NOMO-1 treated with DMSO at 0.1 percent for 48 hours (cell line): ENCODE data around the gene ABCA2.
"Not testable (repeated sequence)": the region's sequence is repeated elsewhere in the genome, so short reads cannot be mapped to it uniquely, and the experiment has no call there.

Source experiments
- DNase-seq: peaks from one replicate; lab custom pipeline; 2025; ENCODE audit not compliant: unreplicated experiment; lab: John Stamatoyannopoulos, UW

The ABCA2 gene

DNA sequence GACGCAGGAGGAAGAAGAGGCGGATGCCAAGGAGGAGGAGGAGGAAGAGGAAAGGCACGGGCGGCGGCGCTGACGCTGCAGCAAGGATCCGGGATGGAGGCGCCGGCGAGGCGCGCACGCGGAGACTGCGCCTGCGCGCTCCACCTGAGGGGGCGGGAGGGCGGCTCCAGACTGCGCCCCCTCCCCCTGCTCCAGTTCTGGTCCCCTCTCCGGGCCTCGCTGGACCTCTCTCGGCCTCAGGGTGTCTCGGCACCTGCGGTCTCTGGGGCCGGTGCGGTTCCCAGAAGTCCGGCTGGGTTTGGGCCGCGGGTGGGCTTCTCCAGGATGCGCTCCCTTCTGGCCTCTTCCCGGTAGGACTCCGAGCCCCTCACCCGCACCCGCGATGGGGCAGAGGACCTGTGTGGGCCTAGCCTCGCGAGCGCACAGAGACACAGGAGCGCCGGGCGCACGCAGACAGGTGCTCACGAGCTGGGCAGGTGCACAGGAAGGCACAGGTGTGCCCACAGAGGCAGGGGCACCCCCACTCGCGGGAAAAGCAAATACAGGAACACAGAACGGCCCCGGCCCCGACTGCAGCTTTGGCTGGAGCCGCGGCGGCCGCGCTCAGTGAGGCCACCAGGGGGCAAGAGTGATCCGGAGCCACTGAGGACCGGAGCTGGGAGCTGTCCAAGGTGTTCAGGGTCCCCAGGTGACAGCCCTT lies 18.2 kb upstream of the ABCA2 start, which contains the start of gene NPDC1:
NPDC1 (minus strand) TSS at position 90 of the 700 bp plus-strand sequence. CDS start 188 bp downstream, outside the sequence.
- peak; percentile 73 for DNase-seq

DNA sequence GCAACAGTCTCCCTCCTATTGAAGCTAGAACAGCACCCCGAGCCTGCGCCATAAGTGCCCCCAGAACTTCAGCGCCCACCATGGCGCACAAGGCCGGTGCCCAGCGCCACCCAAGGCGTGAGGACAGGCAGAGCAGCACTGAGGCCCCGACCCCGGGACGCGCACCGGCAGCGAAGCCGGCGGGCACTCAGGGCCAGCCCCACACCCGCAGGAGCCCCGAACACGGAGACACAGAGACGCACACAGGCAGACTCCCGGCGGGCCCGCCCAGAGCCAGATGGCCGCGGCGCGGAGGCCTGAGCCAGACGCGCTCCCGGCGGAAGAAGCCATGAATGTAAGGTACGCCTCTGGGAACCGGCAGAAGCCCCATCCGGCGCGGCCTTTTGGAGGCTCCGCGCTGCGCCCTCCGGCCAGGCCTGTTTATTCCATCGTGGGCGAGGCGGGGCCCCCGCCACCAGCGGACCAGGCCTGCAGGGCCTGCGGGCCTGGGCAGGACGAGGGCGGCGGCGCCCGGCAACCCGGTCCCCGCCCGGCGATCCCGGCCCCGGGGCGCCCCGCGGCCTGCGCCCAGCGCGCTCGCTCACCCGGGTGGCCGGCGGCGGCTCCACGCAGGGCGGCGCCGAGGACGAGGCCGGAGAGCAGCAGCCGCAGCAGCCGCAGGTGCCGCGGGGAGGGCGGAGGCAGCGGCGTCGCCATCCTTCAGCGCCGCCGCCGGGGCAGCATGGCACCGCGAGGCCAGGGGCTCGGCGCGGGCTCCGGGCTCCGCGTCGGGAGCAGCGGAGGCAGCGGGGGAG lies 17.5 kb upstream of the ABCA2 start:
- DNase-seq, result no peak

DNA sequence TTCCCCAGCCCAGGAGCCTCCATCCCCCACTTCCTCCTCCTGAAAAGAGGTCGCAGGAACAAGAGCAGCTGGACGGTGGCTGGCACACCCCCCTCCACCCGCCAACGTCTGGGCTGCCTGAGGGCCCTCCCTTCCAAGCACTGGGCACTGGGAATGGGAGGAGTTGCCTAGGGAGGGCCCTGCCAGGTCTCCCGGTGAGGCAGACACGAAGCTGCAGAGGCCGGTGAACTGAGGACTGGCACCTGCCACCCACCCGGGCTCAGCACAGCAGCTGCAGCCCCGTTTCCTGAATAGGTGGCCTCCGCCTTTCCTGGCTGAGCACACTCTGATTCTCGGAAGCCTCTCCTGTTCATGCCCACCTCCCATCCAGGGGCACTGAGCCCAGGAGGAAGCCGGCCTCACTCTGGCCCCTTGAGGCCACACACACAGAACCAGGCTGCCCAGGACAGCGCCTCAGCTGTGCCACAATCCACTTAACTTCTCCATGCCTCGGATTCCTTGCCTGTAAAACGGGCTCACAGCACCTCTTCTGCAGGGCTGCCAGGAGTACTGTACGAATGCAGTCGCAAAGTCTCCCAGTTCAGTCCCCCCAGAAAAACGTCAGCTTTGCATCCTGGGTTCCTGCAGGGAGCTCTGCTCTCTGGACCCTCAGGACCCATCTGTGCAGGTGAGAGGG lies 16.6 kb upstream of the ABCA2 start:
- no peak for DNase-seq

DNA sequence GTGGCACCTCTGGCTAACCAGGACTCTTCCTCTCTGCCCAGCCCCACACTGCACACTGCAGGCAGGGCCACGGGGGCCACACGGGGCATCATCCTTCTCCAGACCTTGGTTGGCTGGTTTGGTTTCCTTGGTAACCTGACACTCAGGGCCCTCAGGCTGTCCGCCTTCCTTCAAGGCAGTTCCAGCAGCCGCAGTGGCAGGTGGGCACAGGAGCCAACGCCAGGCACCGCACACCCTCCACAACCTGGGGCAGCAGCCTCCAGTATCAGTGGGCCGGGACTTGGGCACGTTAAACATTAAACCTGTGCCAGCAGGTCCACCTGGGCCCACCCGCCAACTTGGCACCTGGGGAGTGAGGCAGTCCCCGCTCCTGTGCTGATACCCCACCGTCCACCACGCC lies 16.0 kb upstream of the ABCA2 start:
- DNase-seq, result no peak

DNA sequence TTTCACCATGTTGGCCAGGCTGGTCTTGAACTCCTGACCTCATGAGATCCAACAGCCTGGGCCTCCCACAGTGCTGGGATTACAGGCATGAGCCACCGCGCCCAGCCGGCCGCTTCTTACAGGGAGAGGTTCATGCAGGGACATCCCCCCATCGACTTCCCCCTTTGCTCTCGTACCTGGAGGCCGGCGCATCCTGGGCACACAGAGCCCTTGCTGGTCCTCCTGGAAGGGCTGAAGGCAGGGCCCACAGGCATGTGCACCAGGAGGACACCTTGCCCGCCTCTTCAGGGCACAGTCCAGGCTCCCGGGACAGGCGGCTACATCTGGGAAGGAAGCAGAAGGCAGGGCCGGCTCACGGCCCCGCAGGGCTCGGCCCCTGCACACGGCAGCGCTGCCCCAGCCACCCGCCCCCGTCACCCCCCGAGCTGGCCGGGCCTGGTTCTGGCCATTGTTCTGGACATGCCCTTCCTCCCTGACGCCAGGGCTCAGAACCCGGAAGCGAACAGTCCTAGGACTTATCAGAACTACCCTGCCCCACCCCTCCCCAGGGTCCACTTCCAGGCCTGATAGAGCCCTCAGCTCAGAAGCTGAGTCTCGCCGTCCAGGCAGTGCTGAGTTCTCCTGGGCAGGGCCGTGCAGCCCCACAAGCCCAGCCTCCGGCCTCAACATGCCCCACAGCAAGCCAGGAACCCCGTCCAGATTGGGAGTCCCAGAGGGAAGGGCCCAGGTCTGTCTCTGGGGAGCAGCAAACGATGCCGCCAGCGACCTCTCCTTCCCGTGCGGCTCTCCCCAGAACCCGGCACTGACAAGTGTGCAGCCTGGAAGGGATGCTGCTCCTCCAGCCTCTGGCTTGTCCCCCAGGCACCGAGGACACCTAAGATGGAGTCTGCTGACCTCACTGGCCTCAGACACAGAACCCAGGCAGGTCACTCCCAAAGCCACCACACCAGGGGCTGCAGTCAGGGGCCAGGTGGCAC lies 15.0 kb upstream of the ABCA2 start:
- no peak for DNase-seq

DNA sequence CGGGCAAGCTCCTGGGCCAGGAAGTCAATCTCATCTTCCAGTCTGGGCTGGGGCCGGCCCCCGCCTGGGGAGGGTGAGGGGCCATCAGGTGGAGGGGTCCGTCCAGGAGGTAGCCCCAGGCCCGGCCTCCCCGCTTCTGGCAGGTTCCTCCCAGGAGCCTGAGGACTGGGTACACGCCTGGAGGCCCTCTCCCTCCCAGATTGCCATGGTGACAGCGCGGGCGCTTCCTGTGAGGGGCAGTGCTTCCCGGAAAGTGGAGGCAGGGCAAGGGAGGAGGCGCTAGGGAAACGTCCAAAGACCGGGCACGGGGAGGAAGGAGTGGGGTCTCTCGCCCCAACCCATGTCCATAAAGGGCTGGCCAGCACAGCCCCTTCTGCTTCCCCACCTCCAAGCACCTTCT lies 13.1 kb upstream of the ABCA2 start:
- no peak for DNase-seq

DNA sequence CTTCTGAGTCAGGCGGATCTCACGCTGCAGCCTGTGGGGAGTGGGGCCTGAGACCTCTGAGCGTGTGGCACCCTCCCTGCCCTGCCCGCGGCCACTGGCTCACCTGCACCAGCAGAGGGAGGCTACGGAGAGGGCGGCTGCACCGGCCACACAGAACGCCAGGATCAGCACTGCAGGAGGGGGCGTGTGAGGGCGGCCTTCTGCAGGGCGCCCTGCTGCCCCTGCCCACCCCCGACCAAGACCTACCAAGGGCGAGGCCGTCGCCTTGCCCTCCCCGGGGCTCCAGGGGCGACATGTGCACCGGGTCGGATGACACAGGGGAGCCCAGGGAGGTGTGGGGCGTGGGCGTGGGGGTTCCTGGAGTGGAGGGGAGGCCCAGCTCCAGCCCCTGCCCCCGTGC lies 12.5 kb upstream of the ABCA2 start:
- no peak for DNase-seq

DNA sequence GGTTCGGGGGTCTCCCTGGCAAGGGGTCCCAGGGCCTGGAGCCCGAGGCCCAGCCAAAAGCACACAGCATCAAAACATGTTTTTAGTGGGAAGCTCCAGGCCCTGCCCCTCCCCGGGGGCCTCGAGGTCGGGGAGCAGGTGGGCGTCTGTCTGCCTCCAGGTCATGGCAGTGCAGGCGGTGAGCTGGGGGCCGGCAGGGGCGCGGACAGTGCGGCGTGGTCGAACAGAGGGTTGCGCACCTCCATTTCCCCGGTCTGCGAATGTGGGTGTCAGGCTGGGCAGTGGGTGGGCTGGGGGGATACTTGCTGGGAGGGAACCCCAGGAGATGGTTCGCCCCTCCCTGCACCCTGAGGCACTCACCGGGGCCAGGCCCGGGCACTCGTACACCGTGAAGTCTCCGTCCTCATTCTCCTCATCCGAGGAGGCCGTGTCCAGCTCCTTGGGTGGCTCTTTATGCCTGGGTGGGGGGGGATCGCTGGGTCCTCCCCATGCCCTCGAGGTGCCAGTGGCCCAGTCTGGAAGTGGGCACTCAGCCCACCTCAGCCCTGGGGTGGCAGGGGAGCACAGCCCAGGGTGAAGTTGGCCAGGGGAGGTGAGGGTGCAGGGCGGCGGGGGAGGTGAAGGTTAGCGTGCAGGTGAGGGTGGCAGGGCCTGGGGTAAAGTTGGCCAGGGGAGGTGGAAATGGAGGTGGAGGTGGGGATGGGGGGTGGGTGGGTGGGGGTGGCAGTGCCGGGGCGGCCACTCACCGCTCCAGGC lies 11.8 kb upstream of the ABCA2 start:
- DNase-seq, result no peak

DNA sequence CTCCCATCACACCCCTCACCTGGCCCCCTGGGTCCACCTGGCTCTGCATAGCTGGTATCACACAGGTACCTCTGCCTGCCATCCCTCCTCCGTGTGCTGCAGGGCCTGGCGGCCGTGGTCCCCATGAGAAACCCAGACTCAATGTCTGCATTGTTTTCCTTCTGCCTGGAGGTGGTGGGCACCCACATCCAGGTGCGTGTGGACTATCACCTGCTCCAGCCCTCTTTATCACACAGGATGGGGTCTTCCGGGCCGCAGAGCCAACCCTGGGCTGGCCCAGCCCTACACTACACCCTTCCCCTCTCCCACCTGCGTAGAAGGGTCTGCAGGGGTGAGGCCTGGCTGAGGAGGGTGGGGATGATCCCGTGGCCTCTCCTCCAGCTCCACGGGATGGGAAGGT lies 10.9 kb upstream of the ABCA2 start:
- DNase-seq, result no peak

DNA sequence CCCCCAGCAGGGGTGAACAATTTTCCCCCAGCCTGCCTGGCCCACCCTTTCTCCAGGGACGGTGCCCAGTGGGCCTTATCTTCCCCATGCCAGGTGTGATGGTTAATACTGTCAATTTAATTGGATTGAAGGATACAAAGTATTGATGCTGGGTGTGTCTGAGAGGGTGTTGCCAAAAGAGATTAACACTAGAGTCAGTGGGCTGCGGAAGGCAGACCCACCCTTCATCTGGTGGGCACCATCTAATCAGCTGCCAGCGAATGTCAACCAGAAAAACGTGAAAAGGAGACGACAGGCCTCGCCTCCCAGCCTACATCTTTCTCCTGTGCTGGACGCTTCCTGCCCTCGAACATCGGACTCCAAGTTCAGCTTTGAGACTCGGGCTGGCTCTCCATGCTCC lies 9.4 kb upstream of the ABCA2 start:
- DNase-seq, result no peak

DNA sequence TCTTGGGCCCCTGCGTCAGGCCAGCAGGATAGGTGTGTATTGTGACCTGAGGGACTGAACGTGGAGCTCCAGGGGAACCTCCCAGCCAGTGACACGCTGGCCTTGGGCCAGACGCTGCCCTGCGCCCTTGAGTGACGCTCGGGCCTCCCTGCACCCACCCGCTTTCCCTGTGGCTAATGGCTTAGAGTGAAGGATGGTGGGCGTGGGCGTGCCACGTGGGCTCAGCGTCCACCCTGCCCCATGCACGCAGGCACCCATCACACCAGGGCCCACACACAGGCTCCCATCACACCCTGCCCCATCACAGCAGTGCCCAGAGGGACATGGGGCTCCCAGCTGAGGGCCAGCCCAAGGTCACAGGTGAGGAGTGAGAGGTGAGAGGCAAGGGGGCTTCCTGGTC lies 9.0 kb upstream of the ABCA2 start:
- DNase-seq, result no peak

DNA sequence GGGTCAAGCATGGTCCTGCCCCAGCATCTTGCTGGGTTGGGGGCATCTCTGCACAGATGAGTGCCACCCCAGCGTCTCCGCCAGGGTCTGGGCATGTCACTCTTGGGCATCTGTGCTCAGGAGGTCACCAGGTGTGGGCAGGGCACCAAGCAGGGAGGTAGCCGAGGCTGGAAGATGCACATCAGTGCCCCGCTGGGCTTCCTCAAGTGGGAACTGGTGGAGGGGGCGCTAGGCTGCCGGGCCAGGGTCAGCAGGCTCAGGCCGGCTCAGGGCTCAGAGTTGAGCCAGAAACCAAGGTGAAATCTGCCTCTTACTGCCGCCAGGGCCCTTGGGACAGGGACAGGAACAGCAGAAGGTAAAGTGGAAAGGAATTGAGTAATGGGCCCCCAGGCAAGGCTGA lies 7.9 kb upstream of the ABCA2 start:
- DNase-seq, result no peak

DNA sequence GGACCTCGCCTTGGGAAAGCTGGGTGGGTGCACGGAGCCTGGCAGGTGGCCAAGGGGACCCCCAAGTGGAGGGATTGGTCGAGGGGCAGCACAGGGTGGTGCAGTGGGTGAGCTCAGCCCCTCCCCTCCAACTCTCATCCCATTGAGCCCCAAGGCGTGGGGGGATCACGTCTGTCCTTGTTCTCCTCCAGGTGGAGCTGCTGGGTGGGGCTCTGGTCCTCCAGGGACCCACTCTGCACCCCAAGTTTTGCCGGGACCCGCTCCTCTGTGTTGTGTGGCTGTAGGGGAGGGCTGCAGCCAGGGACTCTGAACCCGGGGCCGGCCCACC lies 7.4 kb upstream of the ABCA2 start:
- DNase-seq, result no peak

DNA sequence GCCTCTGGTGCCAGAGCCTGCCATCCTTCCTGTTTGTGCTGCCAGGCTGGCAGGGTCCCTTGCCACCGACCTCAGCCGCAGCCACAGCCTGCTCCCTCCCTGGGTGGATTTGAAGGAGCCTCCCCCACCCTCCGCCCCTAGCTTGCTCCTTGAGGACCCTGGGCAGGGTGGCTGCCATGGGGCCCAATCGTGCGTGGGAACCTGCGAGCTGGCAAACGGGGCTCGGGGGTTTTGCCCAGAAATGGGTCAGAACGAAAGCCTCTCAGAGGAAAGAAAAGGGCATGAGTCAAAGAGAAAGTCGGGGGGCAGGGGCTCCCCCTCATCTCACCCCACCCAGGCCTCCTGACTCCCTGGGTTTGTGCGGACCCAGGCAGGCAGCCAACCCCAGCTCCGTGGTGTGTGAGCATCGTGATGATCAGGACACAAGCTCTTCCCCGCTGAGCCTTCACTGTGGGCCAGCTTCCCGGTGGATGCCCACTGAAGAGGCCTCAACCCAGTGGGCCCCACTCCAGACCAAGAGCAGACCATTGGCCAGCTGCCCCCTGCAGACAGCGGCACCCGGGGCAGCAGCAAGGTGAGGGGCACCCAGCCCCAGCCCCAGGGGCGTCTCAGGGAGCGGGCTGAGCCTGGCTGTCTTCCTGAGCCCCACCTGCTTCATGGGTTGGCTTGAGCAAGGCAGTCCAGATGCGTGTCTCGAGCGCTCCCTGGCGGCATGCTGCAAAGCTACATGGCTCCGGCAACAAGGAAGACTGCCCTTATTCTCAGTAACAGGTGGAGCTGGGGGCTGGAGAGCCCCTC lies 6.9 kb upstream of the ABCA2 start:
- DNase-seq, result peak; percentile 91

DNA sequence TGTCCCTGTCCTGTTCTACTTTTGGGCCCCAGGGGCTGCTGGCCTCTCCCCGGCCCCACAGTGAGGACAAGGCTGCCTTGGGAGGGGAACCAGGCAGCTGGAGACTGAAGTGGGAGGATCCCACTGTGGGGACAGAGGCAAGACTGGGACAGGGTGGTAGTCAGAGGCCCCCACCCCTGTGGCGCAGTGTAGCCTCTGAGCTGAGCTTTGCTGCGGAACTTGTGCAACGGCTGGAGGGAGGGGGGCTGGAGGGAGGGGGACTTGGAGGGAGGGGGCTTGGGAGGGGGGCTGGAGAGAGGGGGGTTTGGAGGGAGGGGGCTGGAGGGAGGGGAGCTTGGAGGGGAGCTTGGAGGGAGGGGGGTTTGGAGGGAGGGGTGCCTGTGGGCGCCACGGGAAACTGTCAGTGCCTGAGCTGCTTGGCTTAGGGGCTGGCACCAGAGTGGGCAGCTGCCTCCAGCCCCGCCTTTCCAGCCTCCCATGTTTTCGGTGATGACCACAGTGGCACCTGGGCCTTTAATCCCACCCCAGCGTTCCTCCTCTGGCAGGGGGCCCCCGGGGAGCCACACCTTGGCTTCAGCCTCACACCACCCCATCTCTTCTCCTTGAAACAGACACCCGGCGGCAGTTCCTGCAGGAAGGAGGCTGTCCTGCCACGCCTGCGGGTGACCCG lies 6.1 kb upstream of the ABCA2 start:
- DNase-seq, result peak; percentile 67

DNA sequence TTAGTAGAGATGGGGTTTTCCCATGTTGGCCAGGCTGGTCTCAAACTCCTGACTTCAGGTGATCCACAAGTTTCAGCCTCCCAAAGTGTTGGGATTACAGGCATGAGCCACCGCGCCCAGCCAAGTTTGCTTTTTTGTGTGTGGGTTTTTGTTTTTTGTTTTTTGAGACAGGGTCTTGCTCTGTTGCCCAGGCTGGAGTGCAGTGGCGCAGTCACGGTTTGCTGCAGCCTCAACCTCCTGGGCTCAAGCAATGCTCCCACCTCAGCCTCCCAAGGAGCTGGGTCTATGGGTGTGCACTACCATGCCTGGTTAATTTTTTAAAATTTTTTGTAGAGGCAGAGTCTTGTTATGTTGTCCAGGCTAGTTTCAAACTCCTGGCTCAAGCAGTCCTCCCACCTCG lies 5.4 kb upstream of the ABCA2 start:
- DNase-seq, result not testable (repeated sequence)

DNA sequence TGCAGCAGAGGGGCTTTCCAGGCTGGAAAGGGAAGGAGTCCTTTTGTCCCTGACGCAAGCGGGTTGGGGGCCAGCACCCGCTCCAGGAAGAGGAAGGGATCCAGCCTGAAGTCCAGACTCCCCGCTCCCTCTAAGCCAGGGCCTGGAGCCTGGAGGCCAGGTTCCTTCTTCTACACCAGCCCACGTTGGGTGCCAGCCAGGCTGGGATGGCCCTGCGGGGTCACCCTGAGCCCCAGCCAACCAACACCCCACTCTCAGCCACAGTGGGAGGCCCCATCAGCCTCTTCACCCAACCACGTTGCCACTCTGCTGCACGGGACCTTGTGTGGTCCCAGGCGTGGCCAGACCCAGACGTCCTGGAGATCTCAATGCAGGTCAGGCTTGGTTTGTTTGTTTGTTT lies 4.8 kb upstream of the ABCA2 start:
- DNase-seq, result peak; percentile 71

DNA sequence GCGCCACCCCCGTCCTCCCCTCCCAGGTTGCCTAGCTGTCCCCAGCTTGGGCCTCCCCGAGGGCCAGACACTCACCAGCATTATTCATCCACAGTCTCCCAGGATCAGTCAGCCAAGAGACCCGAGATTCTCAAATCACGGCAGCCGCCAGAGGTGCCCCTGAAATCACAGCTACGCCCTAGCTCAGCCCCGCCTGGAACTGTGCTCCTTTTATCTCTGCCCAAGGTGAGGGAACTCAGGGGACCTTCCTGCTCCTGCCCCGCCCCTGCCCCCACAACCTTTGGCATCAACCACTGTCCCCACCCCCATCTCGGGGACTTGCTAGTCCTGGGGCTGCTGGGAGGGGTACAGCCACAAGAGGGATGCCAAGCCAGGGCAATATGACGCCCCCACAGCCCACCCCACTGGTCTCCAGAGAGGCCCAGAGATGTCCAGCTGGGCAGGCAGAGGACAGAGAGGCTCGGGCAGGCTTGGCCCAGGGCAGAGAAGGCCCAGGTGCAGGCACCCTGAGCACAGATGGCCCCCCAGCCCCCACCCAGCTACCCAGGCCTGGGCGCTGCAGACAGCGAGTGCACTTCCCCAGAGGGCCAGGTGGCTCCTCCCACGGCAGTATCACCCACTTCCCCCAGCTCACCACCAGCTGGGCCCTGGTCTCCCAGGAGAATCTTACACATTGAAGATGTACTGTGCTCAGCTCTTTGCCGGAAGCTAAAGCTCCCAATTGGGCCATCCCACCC lies 4.0 kb upstream of the ABCA2 start, which contains the start of gene FUT7:
FUT7 (minus strand) TSS at position 185 of the 737 bp plus-strand sequence; CDS start at position 88, 97 bp downstream.
- peak; percentile 63 for DNase-seq
